HEK293 (cell line): ENCODE measurements around the gene PEX16.
A peak's percentile ranks its signal among the peaks of the same experiment; 100 is the strongest.

Source experiments
- BCL11A ChIP-seq: fragments of 450-650 bp; formaldehyde crosslinking; IDR thresholded peaks from 2 replicates; pipeline ENCODE4 v1.5.1; 2016; ENCODE audit warnings: low read depth, missing biosample characterization, missing genetic modification characterization
- BCL11B ChIP-seq: fragments of 450-650 bp; formaldehyde crosslinking; IDR thresholded peaks from 2 replicates; pipeline ENCODE4 v1.5.1; 2016; ENCODE audit warnings: low read depth, missing biosample characterization, missing genetic modification characterization
- GLIS2 ChIP-seq: fragments of 450-650 bp; formaldehyde crosslinking; IDR thresholded peaks from 2 replicates; pipeline ENCODE4 v1.5.1; 2016; ENCODE audit warnings: missing biosample characterization, missing genetic modification characterization
- INSM2 ChIP-seq: fragments of 450-650 bp; formaldehyde crosslinking; IDR thresholded peaks from 2 replicates; pipeline ENCODE4 v1.5.1; 2016; ENCODE audit warnings: missing biosample characterization, missing genetic modification characterization
- KLF17 ChIP-seq: fragments of 450-650 bp; formaldehyde crosslinking; IDR thresholded peaks from 2 replicates; pipeline ENCODE4 v1.5.1; 2016; ENCODE audit warnings: missing biosample characterization, missing genetic modification characterization
- KLF8 ChIP-seq: fragments of 450-650 bp; formaldehyde crosslinking; IDR thresholded peaks from 2 replicates; pipeline ENCODE4 v1.5.1; 2016; ENCODE audit warnings: missing biosample characterization, missing genetic modification characterization
- KLF9 ChIP-seq: fragments of 450-650 bp; formaldehyde crosslinking; IDR thresholded peaks from 2 replicates; pipeline ENCODE4 v1.5.1; 2016; ENCODE audit warnings: missing biosample characterization, missing genetic modification characterization, low read depth
- OSR2 ChIP-seq: fragments of 450-650 bp; formaldehyde crosslinking; IDR thresholded peaks from 2 replicates; pipeline ENCODE4 v1.5.1; 2016; ENCODE audit warnings: missing biosample characterization, missing genetic modification characterization
- PRDM1 ChIP-seq: fragments of 450-650 bp; formaldehyde crosslinking; IDR thresholded peaks from 2 replicates; pipeline ENCODE4; 2016; ENCODE audit warnings: missing biosample characterization, missing genetic modification characterization
- SP7 ChIP-seq: fragments of 450-650 bp; formaldehyde crosslinking; IDR thresholded peaks from 2 replicates; pipeline ENCODE4 v1.5.1; 2016; ENCODE audit warnings: missing biosample characterization, missing genetic modification characterization
- YY2 ChIP-seq: fragments of 450-650 bp; formaldehyde crosslinking; IDR thresholded peaks from 2 replicates; pipeline ENCODE4 v1.5.1; 2016; ENCODE audit warnings: missing biosample characterization, missing genetic modification characterization
- ZBTB10 ChIP-seq: fragments of 450-650 bp; formaldehyde crosslinking; IDR thresholded peaks from 2 replicates; pipeline ENCODE4 v1.5.1; 2016; ENCODE audit warnings: missing biosample characterization, missing genetic modification characterization
- ZBTB17 ChIP-seq: fragments of 450-650 bp; formaldehyde crosslinking; IDR thresholded peaks from 2 replicates; pipeline ENCODE4 v1.5.1; 2016; ENCODE audit warnings: missing biosample characterization, missing genetic modification characterization
- ZNF223 ChIP-seq: fragments of 450-650 bp; formaldehyde crosslinking; IDR thresholded peaks from 2 replicates; pipeline ENCODE4 v1.5.1; 2016; ENCODE audit warnings: missing biosample characterization, missing genetic modification characterization
- ZNF354C ChIP-seq: fragments of 450-650 bp; formaldehyde crosslinking; IDR thresholded peaks from 2 replicates; pipeline ENCODE4 v1.5.1; 2016; ENCODE audit warnings: missing biosample characterization, missing genetic modification characterization, low read depth, borderline replicate concordance
- ZNF362 ChIP-seq: fragments of 450-650 bp; formaldehyde crosslinking; IDR thresholded peaks from 2 replicates; pipeline ENCODE4 v1.5.1; 2016; ENCODE audit warnings: missing biosample characterization, missing genetic modification characterization
- ZNF423 ChIP-seq: fragments of 450-650 bp; formaldehyde crosslinking; IDR thresholded peaks from 2 replicates; pipeline ENCODE4 v1.5.1; 2016; ENCODE audit warnings: missing biosample characterization, missing genetic modification characterization
- ZNF433 ChIP-seq: fragments of 450-650 bp; formaldehyde crosslinking; IDR thresholded peaks from 2 replicates; pipeline ENCODE4 v1.5.1; 2016; ENCODE audit warnings: missing biosample characterization, missing genetic modification characterization, low read depth
- ZNF449 ChIP-seq: fragments of 450-650 bp; formaldehyde crosslinking; IDR thresholded peaks from 2 replicates; pipeline ENCODE4 v1.5.1; 2017; ENCODE audit warnings: missing biosample characterization, mild to moderate bottlenecking, missing genetic modification characterization, moderate library complexity
- ZNF48 ChIP-seq: fragments of 450-650 bp; formaldehyde crosslinking; IDR thresholded peaks from 2 replicates; pipeline ENCODE4 v1.5.1; 2016; ENCODE audit warnings: missing biosample characterization, missing genetic modification characterization
- ZNF518A ChIP-seq: fragments of 450-650 bp; formaldehyde crosslinking; conservative IDR thresholded peaks from 2 replicates; pipeline ENCODE4 v1.5.1; 2016; ENCODE audit warnings: low read depth, missing biosample characterization, missing genetic modification characterization
- ZNF654 ChIP-seq: fragments of 450-650 bp; formaldehyde crosslinking; IDR thresholded peaks from 2 replicates; pipeline ENCODE4 v1.5.1; 2016; ENCODE audit warnings: low read depth, missing biosample characterization, missing genetic modification characterization
- ZNF76 ChIP-seq: fragments of 450-650 bp; formaldehyde crosslinking; IDR thresholded peaks from 2 replicates; pipeline ENCODE4; 2016; ENCODE audit warnings: low read depth, missing biosample characterization, missing genetic modification characterization, borderline replicate concordance
- ZSCAN18 ChIP-seq: fragments of 450-650 bp; formaldehyde crosslinking; IDR thresholded peaks from 2 replicates; pipeline ENCODE4 v1.5.1; 2016; ENCODE audit warnings: missing biosample characterization, missing genetic modification characterization
- ZSCAN23 ChIP-seq: fragments of 450-650 bp; formaldehyde crosslinking; IDR thresholded peaks from 2 replicates; pipeline ENCODE4 v1.5.1; 2016; ENCODE audit warnings: missing biosample characterization, missing genetic modification characterization

PEX16 gene

GRCh38 chr11:45922425-45923082 lies 4.9 kb upstream of the PEX16 start, which contains the start of gene LARGE2 (continued):
- TF ChIP-seq ZNF48 (tag by site-specific recombination) (no peak), INSM2 (tag by site-specific recombination) (0 out of 2 replicates have a peak, but pooled peaks have one; percentile 16), GLIS2 (tag by site-specific recombination) (peak; percentile 89), ZBTB17 (no peak), YY2 (no peak), KLF8 (tag by site-specific recombination) (peak; percentile 31; the same call in 1 of the 2 replicates), KLF17 (tag by site-specific recombination) (peak; percentile 32; the same call in 1 of the 2 replicates), PRDM1 (tag by site-specific recombination) (no peak), ZNF362 (tag by site-specific recombination) (no peak), KLF9 (tag by site-specific recombination) (peak; percentile 86), ZNF423 (tag by site-specific recombination) (no peak), BCL11A (no peak), ZNF223 (no peak), SP7 (tag by site-specific recombination) (peak; percentile 20; the same call in 1 of the 2 replicates), BCL11B (tag by site-specific recombination) (no peak), ZNF354C (tag by site-specific recombination) (no peak), ZNF654 (tag by site-specific recombination) (no peak), ZNF449 (no peak), ZNF76 (tag by site-specific recombination) (no peak), ZNF433 (tag by site-specific recombination) (no peak), ZNF518A (no peak), ZSCAN18 (no peak), ZBTB10 (tag by site-specific recombination) (peak; percentile 35; the same call in 1 of the 2 replicates), ZSCAN23 (no peak), OSR2 (tag by site-specific recombination) (no peak)
